H9 (cell line): ENCODE data around the gene SETD1A. TPM values are rescaled to one million over a fixed set of nuclear protein-coding genes. Genes with fewer than 3 reads are reported as not detected.

Experiments
- DNase-seq: peaks from one replicate; pipeline ENCODE4 v3.0.0-alpha.2; 2017
- H2AFZ ChIP-seq: one replicate; pipeline ENCODE4 v1.6.1; 2013; ENCODE audit warnings: mild to moderate bottlenecking, low read length, control low read depth, moderate library complexity
- H2AK5ac ChIP-seq: 2 replicates; pipeline ENCODE4 v1.6.1; 2013; ENCODE audit warnings: low read length, control low read depth, mixed read lengths; ENCODE audit not compliant: insufficient read length
- H2BK120ac ChIP-seq: one replicate; pipeline ENCODE4 v1.6.1; 2013; ENCODE audit warnings: low read depth, mild to moderate bottlenecking, low read length, control low read depth, inconsistent platforms; ENCODE audit not compliant: poor library complexity, severe bottlenecking
- H2BK12ac ChIP-seq: 2 replicates; pipeline ENCODE4 v1.6.1; 2013; ENCODE audit warnings: low read length, control low read depth, mixed read lengths, low read depth; ENCODE audit not compliant: insufficient read length
- H2BK15ac ChIP-seq: 2 replicates; pipeline ENCODE4 v1.6.1; 2013; ENCODE audit warnings: low read depth, low read length, control low read depth
- H2BK20ac ChIP-seq: one replicate; pipeline ENCODE4 v1.6.1; 2013; ENCODE audit warnings: low read depth, mild to moderate bottlenecking, low read length, control low read depth, inconsistent platforms; ENCODE audit not compliant: poor library complexity, severe bottlenecking
- H2BK5ac ChIP-seq: 2 replicates; pipeline ENCODE4 v1.6.1; 2013; ENCODE audit warnings: low read length, control low read depth, mixed read lengths; ENCODE audit not compliant: insufficient read length
- H3K14ac ChIP-seq: 2 replicates; pipeline ENCODE4 v1.6.1; 2013; ENCODE audit warnings: low read length, control low read depth; ENCODE audit not compliant: insufficient read depth
- H3K18ac ChIP-seq: 2 replicates; pipeline ENCODE4 v1.6.1; 2013; ENCODE audit warnings: low read depth, mild to moderate bottlenecking, mixed read lengths, low read length, control low read depth; ENCODE audit not compliant: insufficient read length
- H3K23ac ChIP-seq: 2 replicates; pipeline ENCODE4 v1.6.1; 2013; ENCODE audit warnings: low read length, control low read depth, mixed read lengths, low read depth; ENCODE audit not compliant: insufficient read length
- H3K23me2 ChIP-seq: 2 replicates; pipeline ENCODE4 v1.6.1; 2013; ENCODE audit warnings: low read depth, mild to moderate bottlenecking, mixed read lengths, low read length, control low read depth; ENCODE audit not compliant: insufficient read length, poor library complexity, severe bottlenecking
- H3K27ac ChIP-seq: 2 replicates; pipeline ENCODE4 v1.5.1; 2013; ENCODE audit warnings: low read length, control low read depth, mixed read lengths, low read depth; ENCODE audit not compliant: insufficient read length
- H3K27me3 ChIP-seq: 2 replicates; pipeline ENCODE4 v1.6.1; 2013; ENCODE audit warnings: low read length, control low read depth, inconsistent platforms; ENCODE audit not compliant: insufficient read depth
- H3K4ac ChIP-seq: 2 replicates; pipeline ENCODE4 v1.6.1; 2013; ENCODE audit warnings: low read depth, mild to moderate bottlenecking, control low read depth, inconsistent platforms, low read length, moderate library complexity
- H3K4me1 ChIP-seq: 2 replicates; pipeline ENCODE4 v1.6.1; 2013; ENCODE audit warnings: low read length, control low read depth, inconsistent platforms; ENCODE audit not compliant: insufficient read depth
- H3K4me2 ChIP-seq: 2 replicates; pipeline ENCODE4 v1.6.1; 2013; ENCODE audit warnings: low read length, control low read depth, mixed read lengths; ENCODE audit not compliant: insufficient read length, insufficient read depth
- H3K56ac ChIP-seq: 2 replicates; pipeline ENCODE4 v1.6.1; 2013; ENCODE audit warnings: low read depth, mild to moderate bottlenecking, mixed read lengths, low read length, control low read depth; ENCODE audit not compliant: insufficient read length
- H3K79me1 ChIP-seq: 2 replicates; pipeline ENCODE4 v1.6.1; 2013; ENCODE audit warnings: low read depth, mild to moderate bottlenecking, moderate library complexity, low read length, control low read depth, inconsistent platforms; ENCODE audit not compliant: insufficient read depth, poor library complexity, severe bottlenecking
- H3K79me2 ChIP-seq: 2 replicates; pipeline ENCODE4 v1.6.1; 2013; ENCODE audit warnings: low read length, control low read depth, inconsistent platforms; ENCODE audit not compliant: insufficient read depth
- H3K9ac ChIP-seq: 2 replicates; pipeline ENCODE4 v1.6.1; 2013; ENCODE audit warnings: low read length, control low read depth, mixed read lengths; ENCODE audit not compliant: insufficient read length; ENCODE audit errors: extremely low read depth
- H3K9me3 ChIP-seq: one replicate; pipeline ENCODE4 v1.6.1; 2013; ENCODE audit warnings: low read depth, low read length, inconsistent platforms; ENCODE audit not compliant: control insufficient read depth
- H3T11ph ChIP-seq: one replicate; pipeline ENCODE4 v1.6.1; 2013; ENCODE audit warnings: mild to moderate bottlenecking, low read length, control low read depth, inconsistent platforms
- H4K20me1 ChIP-seq: one replicate; pipeline ENCODE4 v1.6.1; 2013; ENCODE audit not compliant: control insufficient read depth, insufficient read length, insufficient read depth
- H4K5ac ChIP-seq: 2 replicates; pipeline ENCODE4 v1.6.1; 2013; ENCODE audit warnings: low read depth, mild to moderate bottlenecking, mixed read lengths, low read length, control low read depth; ENCODE audit not compliant: insufficient read length
- H4K8ac ChIP-seq: replicated peaks from 2 replicates; pipeline ENCODE4 v1.6.1; 2013; ENCODE audit warnings: low read length, control low read depth, mixed read lengths, low read depth; ENCODE audit not compliant: insufficient read length
- H4K91ac ChIP-seq: 2 replicates; pipeline ENCODE4 v1.6.1; 2013; ENCODE audit warnings: low read depth, mild to moderate bottlenecking, moderate library complexity, mixed read lengths, low read length, control low read depth; ENCODE audit not compliant: insufficient read length
- H3K27ac Mint-ChIP-seq, 3 experiments: 2 replicates in 2 of 3; 3 replicates in 1 of 3; pipeline ENCODE4 v1.8.0; 2020 to 2021; ENCODE audit warnings: mixed read lengths in 3 of 3, mild to moderate bottlenecking in 1 of 3, moderate library complexity in 1 of 3
- H3K27me3 Mint-ChIP-seq: 2 replicates; pipeline ENCODE4 v1.8.0; 2021; ENCODE audit warnings: low read depth, mild to moderate bottlenecking, moderate library complexity, mixed read lengths
- H3K36me3 Mint-ChIP-seq, 3 experiments: 2 replicates in 2 of 3; 3 replicates in 1 of 3; pipeline ENCODE4 v1.8.0; 2020 to 2021; ENCODE audit warnings: low read depth in 3 of 3, mixed read lengths in 3 of 3; ENCODE audit not compliant: insufficient read depth in 1 of 3
- H3K4me1 Mint-ChIP-seq, 2 experiments: 2 replicates each; pipeline ENCODE4 v1.8.0; 2020; ENCODE audit warnings: mixed read lengths in 2 of 2
- H3K4me3 Mint-ChIP-seq, 2 experiments: 2 replicates in 1 of 2; 3 replicates in 1 of 2; pipeline ENCODE4 v1.8.0; 2020 to 2021; ENCODE audit warnings: mild to moderate bottlenecking in 2 of 2, mixed read lengths in 2 of 2, moderate library complexity in 1 of 2
- H3K9me3 Mint-ChIP-seq, 2 experiments: 2 replicates in 1 of 2; 3 replicates in 1 of 2; pipeline ENCODE4 v1.8.0; 2020; ENCODE audit warnings: mild to moderate bottlenecking in 2 of 2, mixed read lengths in 2 of 2, moderate library complexity in 1 of 2
- CTCF ChIP-seq: fragments of 200-600 bp; sonication (generic); conservative IDR thresholded peaks from 3 replicates; pipeline ENCODE4 v1.8.0; 2021; ENCODE audit warnings: antibody characterized with exemption, mild to moderate bottlenecking
- whole genome bisulfite sequencing: extraction: QIAGEN DNeasy Blood & Tissue Kit; methylation state at CpG from one replicate; pipeline ENCODE4 v1.1.7; 2013; ENCODE audit warnings: missing lambda C conversion rate, low lambda C conversion rate, mixed read lengths; ENCODE audit not compliant: insufficient read length; ENCODE audit errors: extremely low coverage; 5-methylcytosine and 5-hydroxymethylcytosine counted together
- total RNA-seq: library from RNA; stranded (reverse); gene quantifications from 2 replicates; pipeline ENCODE4 v1.2.1, GENCODE V29; 2021

SETD1A gene
- total RNA-seq, 1 experiment from 2014 or later = 36.9 TPM

GRCh38 chr16:30980023-30980371 lies 22.4 kb downstream of the SETD1A start:
- Histone ChIP-seq H3K56ac (no peak overlapping the region), H3K27ac (no peak overlapping the region), H4K20me1 (no peaks in the 10 kb centered on the region), H2BK120ac (no peak overlapping the region), H3K79me2 (no peaks in the 10 kb centered on the region), H2BK15ac (no peak overlapping the region), H3K14ac (no peak overlapping the region), H2BK12ac (no peak overlapping the region), H3K4ac (no peak overlapping the region), H3K4me1 (no peaks in the 10 kb centered on the region), H3K27me3 (no peaks in the 10 kb centered on the region), H3K23me2 (no peaks in the 10 kb centered on the region), H3K79me1 (no peaks in the 10 kb centered on the region), H2BK20ac (no peak overlapping the region), H3K23ac (no peak overlapping the region), H3K9ac (no peak overlapping the region), H3K9me3 (no peaks in the 10 kb centered on the region), H2BK5ac (no peak overlapping the region), H2AFZ (no peak overlapping the region), H4K8ac (no peak overlapping the region), H3K18ac (no peak overlapping the region), H4K5ac (no peak overlapping the region), H3T11ph (no peak overlapping the region), H3K4me2 (no peak overlapping the region), H4K91ac (no peak overlapping the region), H2AK5ac (no peak overlapping the region)
- H3K4me1 Mint-ChIP-seq = no peaks in the 10 kb centered on the region
- no peak for TF ChIP-seq CTCF
- no peaks in the 10 kb centered on the region; the same call in 1 of the 2 replicates for H3K27me3 Mint-ChIP-seq
- no peak for DNase-seq
- no CpG with 5 or more reads among the region's 15 CpGs for WGBS
- H3K4me3 Mint-ChIP-seq = no peak overlapping the region
- H3K27ac Mint-ChIP-seq = no peak overlapping the region
- H3K36me3 Mint-ChIP-seq = peaks cover 37 to 71% (median 67%) of the 10 kb centered on the region in 3 experiments
- H3K9me3 Mint-ChIP-seq = no peaks in the 10 kb centered on the region; a peak in 1 of 5 replicates
